ENCODE measurements around the gene MYO5A.

- TF ChIP-seq POLR2AphosphoS5 (IDR thresholded peaks at IDR 0.05; ENCODE audit: low read depth, low read length) (no peak), POLR2A (IDR thresholded peaks at IDR 0.05; ENCODE audit: low read depth, low read length) (no peak), TAF1 (IDR thresholded peaks at IDR 0.05; ENCODE audit: low read depth, low read length) (no peak)
Observed at GRCh38 chr15:52427804-52428203, 100.9 kb downstream of the MYO5A start.
